Upper lobe of right lung (tissue), 1 donor: ENCODE data around the gene PTPRCAP. TPM values are rescaled to one million over a fixed set of nuclear protein-coding genes. Genes with fewer than 3 reads are reported as not detected.
A peak's percentile ranks its signal among the peaks of the same experiment; 100 is the strongest.

Source experiments
- ATAC-seq: fragments of 200-7000 bp; cut with Tn5 transposase; one replicate; pipeline ENCODE4 v1.9.1; 2020; ENCODE audit warnings: mild to moderate bottlenecking, moderate library complexity
- DNase-seq: peaks from one replicate; pipeline ENCODE4 v3.0.0-alpha.2; 2020
- H3K27ac ChIP-seq: fragments of 200-600 bp; one replicate; pipeline ENCODE4 v1.8.0; 2022
- H3K27me3 ChIP-seq: fragments of 200-600 bp; one replicate; pipeline ENCODE4 v1.8.0; 2022; ENCODE audit warnings: mild to moderate bottlenecking
- H3K36me3 ChIP-seq: fragments of 200-600 bp; one replicate; pipeline ENCODE4 v1.8.0; 2022
- H3K4me1 ChIP-seq: fragments of 200-600 bp; one replicate; pipeline ENCODE4 v1.8.0; 2022
- H3K4me3 ChIP-seq: fragments of 200-600 bp; one replicate; pipeline ENCODE4 v1.8.0; 2022; ENCODE audit warnings: mild to moderate bottlenecking
- H3K9me3 ChIP-seq: fragments of 200-600 bp; one replicate; pipeline ENCODE4 v1.8.0; 2022
- intact Hi-C: fragments of 100-400 bp; cut with DNase I; formaldehyde crosslinking; loops from one replicate; pipeline ENCODE4 v1.11.0; 2022
- total RNA-seq: library from RNA; stranded (reverse); fragmentation: NEBNext Ultra II Directional; extraction: Animal tissue kit (Norgen Biotek cat#: 25700); gene quantifications from one replicate; pipeline ENCODE4 v1.2.1, GENCODE V29; 2021
- TF ChIP-seq, protein P1 (sequence below): fragments of 200-600 bp; IDR thresholded peaks from one replicate; pipeline ENCODE4 v1.8.0; 2022; ENCODE audit warnings: antibody characterized with exemption
- donor health status: DM: no; HTN: yes; CAD: no; lungs with severe emphysema.

The PTPRCAP gene
- total RNA-seq, 1 donor from 2014 or later = 17.7 TPM

DNA sequence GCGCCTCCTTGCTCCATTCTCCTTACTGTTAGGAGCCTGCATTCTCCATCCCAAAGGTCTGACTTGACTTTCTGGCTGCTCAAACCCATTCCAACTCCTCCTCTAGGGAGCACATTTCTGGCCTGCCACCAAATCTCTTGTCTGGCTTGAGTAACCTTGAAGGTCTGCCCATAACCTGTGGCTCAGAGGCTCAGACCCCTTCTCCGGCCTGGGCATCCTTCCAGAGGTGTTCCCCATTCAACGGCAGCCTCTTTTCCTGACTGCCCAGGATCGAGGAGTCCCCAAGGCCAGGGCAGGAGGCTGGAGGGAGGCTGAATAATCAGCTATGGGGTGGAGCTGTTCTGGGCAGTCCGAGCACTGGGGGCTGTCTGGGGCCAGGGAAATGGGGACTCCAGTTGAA is 43.5 kb downstream of the PTPRCAP start:
- Histone ChIP-seq H3K4me3 (no peak overlapping the region), H3K27me3 (no peaks in the 10 kb centered on the region), H3K36me3 (peaks cover 39% of the 10 kb centered on the region), H3K27ac (no peak overlapping the region), H3K4me1 (peaks cover 22% of the 10 kb centered on the region), H3K9me3 (no peaks in the 10 kb centered on the region)
- TF ChIP-seq, protein P1, sequence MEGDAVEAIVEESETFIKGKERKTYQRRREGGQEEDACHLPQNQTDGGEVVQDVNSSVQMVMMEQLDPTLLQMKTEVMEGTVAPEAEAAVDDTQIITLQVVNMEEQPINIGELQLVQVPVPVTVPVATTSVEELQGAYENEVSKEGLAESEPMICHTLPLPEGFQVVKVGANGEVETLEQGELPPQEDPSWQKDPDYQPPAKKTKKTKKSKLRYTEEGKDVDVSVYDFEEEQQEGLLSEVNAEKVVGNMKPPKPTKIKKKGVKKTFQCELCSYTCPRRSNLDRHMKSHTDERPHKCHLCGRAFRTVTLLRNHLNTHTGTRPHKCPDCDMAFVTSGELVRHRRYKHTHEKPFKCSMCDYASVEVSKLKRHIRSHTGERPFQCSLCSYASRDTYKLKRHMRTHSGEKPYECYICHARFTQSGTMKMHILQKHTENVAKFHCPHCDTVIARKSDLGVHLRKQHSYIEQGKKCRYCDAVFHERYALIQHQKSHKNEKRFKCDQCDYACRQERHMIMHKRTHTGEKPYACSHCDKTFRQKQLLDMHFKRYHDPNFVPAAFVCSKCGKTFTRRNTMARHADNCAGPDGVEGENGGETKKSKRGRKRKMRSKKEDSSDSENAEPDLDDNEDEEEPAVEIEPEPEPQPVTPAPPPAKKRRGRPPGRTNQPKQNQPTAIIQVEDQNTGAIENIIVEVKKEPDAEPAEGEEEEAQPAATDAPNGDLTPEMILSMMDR = no peak
- intact Hi-C loops = no loop called here
- ATAC-seq (no peak), DNase-seq (no peak)

DNA sequence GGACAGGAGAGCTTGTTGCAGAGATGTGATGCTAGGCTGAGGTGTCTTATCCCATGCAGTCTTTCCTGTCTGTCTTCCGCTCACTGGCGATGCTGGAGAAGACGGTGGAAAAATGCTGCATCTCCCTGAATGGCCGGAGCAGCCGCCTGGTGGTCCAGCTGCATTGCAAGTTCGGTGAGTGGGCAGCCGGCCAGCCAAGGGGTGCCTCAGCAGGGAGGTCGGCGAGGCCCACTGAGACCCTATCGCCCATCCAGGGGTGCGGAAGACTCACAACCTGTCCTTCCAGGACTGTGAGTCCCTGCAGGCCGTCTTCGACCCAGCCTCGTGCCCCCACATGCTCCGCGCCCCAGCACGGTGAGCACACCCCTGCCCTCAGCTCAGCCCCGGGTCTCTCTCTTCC is 44.0 kb downstream of the PTPRCAP start:
- TF ChIP-seq, protein P1 = no peak
- peaks cover 22% of the 10 kb centered on the region for H3K4me1 ChIP-seq
- DNase-seq (no peak), ATAC-seq (no peak)
- no peaks in the 10 kb centered on the region for H3K9me3 ChIP-seq
- no peaks in the 10 kb centered on the region for H3K27me3 ChIP-seq
- peaks cover 33% of the 10 kb centered on the region for H3K36me3 ChIP-seq
- no peak overlapping the region for H3K27ac ChIP-seq
- intact Hi-C loops = no loop called here
- no peak overlapping the region for H3K4me3 ChIP-seq

DNA sequence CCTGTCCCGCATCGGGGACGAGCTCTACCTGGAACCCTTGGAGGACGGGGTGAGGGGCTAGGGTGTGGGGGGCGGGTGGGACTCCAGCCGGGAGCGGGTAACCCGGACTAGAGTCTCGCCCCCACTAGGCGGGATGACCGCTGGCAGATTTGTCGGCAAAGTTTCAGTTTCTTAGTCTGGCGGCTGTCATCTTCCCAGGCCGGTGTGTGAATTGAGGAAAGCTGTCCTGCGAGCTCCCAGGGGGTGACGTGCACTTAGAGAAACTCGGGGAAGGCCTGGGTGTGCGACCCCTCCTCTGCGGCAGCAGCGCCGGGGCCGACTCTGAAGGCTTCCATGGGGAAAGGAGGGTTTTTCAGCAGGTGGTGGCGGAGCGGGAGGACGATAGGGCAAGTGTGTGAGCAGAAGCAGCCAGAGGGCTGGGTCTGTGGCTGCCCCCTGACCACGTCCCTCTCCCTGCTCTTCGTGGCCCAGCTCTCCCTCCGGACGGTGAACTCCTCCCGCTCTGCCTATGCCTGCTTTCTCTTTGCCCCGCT is 45.2 kb downstream of the PTPRCAP start:
- ATAC-seq (no peak), DNase-seq (no peak)
- Histone ChIP-seq H3K4me3 (peak overlapping the region; percentile 79), H3K9me3 (no peaks in the 10 kb centered on the region), H3K4me1 (peaks cover 21% of the 10 kb centered on the region), H3K27ac (peak overlapping the region; percentile 87), H3K27me3 (no peaks in the 10 kb centered on the region), H3K36me3 (peaks cover 21% of the 10 kb centered on the region)
- TF ChIP-seq, protein P1 = no peak
- intact Hi-C loops = no loop called here

DNA sequence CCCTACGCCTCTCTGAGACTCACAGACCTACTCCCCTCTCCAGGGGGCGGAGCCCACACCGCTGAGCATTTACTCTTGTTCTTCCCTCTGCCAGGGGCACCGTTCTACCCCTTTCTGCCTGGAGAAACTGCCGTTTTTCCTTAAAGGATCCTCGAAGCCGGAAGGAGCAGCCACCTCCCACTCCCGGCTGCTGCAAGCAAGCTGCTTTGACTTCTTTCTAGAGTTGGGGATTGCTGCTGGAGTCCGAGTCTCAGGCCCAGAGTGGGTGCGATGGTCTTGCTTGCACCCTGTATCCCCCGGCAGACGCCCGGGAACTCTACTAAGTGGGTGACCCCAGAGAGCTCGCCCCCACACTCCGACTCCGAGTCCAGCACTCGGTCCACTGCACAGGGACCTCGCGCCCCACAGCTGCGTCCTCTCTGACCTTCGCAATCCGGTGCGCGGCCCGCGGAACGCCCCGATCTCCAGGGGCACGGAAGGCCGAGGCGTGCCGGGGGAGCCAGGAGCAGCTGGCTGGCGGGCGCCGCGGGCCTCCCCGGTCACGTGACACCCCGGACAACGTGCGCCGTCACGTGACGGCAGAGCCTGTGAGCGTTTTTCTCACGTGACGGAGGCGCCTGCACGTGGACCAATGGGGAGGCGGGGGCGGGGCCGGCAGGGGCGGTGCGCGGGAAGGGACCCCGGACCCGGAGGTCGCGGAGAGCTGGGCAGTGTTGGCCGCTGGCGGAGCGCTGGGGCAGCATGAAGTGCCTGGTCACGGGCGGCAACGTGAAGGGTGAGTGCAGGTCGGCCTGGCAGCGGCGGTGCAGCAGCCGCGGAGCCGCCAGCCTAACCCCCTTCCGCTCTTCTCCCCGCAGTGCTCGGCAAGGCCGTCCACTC is 45.9 kb downstream of the PTPRCAP start, which contains the start of gene RAD9A:
TSS of gene RAD9A (plus strand) at position 683 of the 879 bp plus-strand sequence. CDS start at position 742, 59 bp downstream.
- H3K27ac ChIP-seq = peak within 1 kb of the TSS; percentile 87
- TF ChIP-seq, protein P1 = no peak
- no peaks in the 10 kb centered on the region for H3K9me3 ChIP-seq
- H3K4me1 ChIP-seq = peaks cover 15% of the 10 kb centered on the region
- H3K4me3 ChIP-seq = peak within 1 kb of the TSS; percentile 79
- ATAC-seq (peak; percentile 91), DNase-seq (peak; percentile 98)
- H3K27me3 ChIP-seq = no peaks in the 10 kb centered on the region
- peaks cover 14% of the 10 kb centered on the region for H3K36me3 ChIP-seq
- intact Hi-C loops = no loop called here

DNA sequence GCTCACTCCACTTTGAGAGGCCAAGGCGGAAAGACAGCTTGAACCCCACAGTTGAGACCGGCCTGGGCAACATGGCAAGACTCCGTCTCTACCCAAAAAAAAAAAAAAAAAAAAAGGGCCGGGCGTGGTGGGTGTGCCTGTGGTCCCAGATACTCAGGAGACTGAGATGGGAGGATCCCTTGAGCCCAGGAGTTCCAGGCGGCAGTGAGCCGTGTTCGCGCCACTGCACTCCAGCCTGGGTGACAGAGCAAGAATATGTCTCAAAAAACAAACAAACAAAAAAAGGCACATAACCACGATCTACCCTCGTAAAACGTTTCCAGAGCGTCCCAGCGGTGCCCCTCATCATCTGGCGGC is 46.6 kb downstream of the PTPRCAP start:
- ATAC-seq (no peak), DNase-seq (no peak)
- H3K27me3 ChIP-seq = no peaks in the 10 kb centered on the region
- H3K27ac ChIP-seq = peak overlapping the region; percentile 87
- intact Hi-C loops = no loop called here
- H3K4me1 ChIP-seq = peaks cover 15% of the 10 kb centered on the region
- H3K9me3 ChIP-seq = no peaks in the 10 kb centered on the region
- peaks cover 10% of the 10 kb centered on the region for H3K36me3 ChIP-seq
- H3K4me3 ChIP-seq = peak overlapping the region; percentile 79
- TF ChIP-seq, protein P1 = no peak
